ENCODE data around the gene SLC5A11.

SLC5A11 gene

DNA sequence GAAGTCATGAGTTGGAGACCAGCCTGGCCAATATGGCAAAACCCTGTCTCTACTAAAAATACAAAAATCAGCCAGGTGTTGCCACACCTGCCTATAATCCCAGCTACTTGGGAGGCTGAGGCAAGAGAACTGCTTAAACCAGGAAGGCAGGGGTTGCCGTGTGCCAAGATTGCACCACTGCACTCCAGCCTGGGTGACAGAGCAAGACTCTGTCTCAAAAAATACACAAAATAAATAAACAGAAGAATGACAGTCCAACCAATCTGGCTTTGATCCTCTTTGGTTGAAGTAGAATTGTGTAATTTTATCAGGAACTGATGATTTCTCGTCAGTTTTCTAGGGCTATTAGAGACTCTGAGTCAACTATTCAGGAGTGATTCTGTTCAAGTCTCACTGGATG is 79.4 kb downstream of the SLC5A11 start:
- DNase-seq = no peak

- no peak for DNase-seq
Measured at GRCh38 chr16:24929409-24929808, 83.6 kb downstream of the SLC5A11 start.

DNA sequence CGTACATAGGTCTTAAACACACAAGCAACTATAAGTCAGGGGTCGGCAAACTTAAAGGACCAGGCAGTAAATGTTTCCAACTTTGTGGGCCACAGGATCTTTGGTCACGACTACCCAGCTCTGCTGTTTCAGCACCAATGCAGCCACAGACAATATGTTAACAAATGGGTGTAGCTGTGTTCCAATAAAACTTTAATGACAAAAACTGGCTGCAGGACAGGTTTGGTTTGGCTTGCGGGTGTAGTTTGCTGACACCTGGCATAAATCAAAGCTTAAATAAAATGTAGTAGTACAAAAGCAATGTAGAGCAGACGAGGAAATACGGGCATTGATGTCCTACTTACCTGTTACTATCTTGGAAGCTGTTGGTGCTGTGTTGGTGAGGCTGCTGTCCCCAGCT is 84.7 kb downstream of the SLC5A11 start:
- DNase-seq = no peak

GRCh38 chr16:24931091-24931490 is 85.3 kb downstream of the SLC5A11 start:
- no peak for DNase-seq

DNA sequence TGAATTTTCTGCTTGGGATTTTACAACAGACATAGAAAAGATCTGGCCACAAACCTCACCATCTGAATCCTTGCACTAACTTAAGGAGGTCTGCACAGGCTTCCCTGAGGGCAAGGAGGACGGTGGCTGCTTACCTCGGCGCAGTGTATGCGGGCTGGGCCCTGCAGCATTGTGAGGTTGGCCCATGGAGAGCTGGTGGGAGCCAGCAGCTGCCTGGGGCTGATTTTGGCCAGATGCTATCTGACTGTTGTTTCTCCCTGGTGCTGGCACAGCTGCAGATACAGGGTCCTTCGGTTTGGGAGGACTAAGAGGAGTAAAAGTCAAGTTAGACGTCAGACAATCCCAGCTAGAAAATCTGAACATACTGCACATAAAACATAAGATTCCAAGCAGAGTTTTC is 89.6 kb downstream of the SLC5A11 start:
- DNase-seq = no peak

GRCh38 chr16:24936151-24936550 is 90.4 kb downstream of the SLC5A11 start:
- DNase-seq = no peak

GRCh38 chr16:24939224-24939623 is 93.5 kb downstream of the SLC5A11 start:
- no peak for DNase-seq

GRCh38 chr16:24939738-24940137 is 94.0 kb downstream of the SLC5A11 start:
- DNase-seq = no peak

DNA sequence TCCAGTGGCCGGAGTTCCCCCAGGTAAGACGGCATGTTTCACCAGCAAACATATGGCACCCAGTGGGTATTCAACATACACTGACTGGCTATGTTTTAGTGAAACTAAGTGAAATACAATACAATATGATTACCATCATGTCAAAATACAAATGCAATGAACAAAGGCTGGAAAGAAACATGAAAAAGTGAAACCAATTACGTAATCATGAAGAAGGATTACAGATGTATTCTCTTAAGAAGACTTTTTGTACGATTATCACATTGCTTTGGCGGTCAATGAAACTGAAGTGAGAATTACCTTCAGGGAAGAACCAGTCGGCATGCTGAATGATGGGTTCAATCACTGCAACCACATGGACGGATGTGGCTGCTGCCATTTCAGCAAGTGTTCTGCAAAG is 97.7 kb downstream of the SLC5A11 start:
- no peak for DNase-seq

GRCh38 chr16:24944206-24944605 is 98.4 kb downstream of the SLC5A11 start:
- DNase-seq = no peak

- no peak for DNase-seq
Measured at GRCh38 chr16:24946155-24946554, 100.4 kb downstream of the SLC5A11 start.

DNA sequence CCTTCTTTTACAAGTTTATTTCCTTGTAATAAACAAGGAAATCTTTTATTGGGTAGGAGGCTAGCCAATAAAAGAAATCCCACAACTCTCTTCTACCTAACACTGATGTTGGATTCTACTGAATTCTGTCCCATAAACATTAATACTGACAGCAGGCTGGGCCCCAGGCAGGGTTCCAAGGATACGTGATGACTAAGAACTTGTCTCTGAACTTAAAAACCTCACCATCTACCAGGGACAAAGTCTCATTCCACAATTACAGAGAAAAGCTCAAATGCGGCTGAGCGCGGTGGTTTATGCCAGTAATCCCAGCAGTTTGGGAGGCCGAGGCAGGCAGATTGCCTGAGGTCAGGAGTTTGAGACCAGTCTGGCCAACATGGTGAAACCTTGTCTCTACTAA is 104.5 kb downstream of the SLC5A11 start:
- no peak for DNase-seq

DNA sequence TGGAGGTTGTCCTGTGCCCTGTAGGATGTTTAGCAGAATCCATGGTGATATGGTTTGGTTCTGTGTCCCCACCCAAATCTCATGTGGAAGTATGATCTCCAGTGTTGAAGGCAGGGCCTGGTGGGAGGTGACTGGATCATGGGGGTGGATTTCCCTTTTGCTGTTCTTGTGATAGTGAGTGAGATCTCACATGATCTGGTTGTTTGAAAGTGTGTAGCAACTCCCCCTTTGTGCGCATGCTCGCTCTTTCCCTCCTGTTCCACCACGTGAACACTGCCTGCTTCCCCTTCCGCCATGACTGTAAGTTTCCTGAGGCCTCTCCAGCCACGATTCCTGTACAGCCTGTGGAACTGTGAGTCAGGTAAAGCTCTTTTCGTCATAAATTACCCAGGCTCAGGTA is 107.5 kb downstream of the SLC5A11 start:
- DNase-seq = no peak

- DNase-seq = no peak
Measured at GRCh38 chr16:24953721-24954120, 108.0 kb downstream of the SLC5A11 start.

DNA sequence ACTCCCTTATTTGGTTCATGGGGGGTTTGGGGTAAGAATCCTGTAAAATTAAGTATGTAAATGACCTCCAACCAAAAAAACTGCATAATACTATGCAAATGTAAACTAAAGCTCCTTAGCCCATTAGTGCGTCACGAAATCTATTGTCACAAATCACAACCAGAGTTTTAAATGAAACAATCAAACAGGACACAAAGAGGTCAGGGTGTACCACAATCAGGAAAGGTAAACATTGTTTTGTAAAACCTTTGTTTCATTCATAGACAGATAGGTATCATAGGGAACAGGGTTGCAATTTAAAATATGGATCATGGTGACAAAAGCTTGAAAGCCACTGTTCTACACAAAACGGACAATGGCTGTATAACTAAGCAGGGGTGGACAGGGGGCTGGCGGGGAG is 108.4 kb downstream of the SLC5A11 start:
- no peak for DNase-seq

GRCh38 chr16:24955975-24956731 is 110.4 kb downstream of the SLC5A11 start:
- no peak for DNase-seq

DNA sequence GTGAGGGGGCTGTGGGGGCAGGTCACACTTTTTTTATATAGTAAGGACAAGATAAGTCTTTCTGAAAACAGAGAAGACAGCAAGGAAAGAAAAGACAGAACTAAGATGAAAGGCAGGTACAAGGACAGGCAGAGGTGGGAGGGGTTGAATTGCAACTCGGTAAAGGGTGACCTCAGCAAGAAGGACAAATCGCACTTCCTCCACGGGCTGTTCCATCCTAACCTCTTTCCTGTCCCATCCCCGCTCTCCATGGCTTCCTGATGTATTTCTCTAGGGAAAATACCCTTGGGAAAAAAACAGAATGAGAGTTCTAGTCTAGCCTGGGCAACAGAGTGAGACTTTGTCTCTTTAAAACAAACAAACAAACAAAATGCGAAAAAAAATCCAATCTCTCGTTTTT is 112.1 kb downstream of the SLC5A11 start:
- no peak for DNase-seq
